HepG2 (cell line): Measurements from ENCODE around the gene NHP2.
A peak's percentile ranks its signal among the peaks of the same experiment; 100 is the strongest.

Experiments
- ATF3 ChIP-seq: sonication (generic); formaldehyde crosslinking; IDR thresholded peaks from 2 replicates; pipeline ENCODE4 v1.4.0; 2020; ENCODE audit warnings: missing genetic modification reagents
- CTCF ChIP-seq: sonication (generic); formaldehyde crosslinking; IDR thresholded peaks from 2 replicates; pipeline ENCODE4 v1.5.0; 2020; ENCODE audit warnings: mild to moderate bottlenecking, missing genetic modification reagents, moderate library complexity
- GLI4 ChIP-seq: sonication (generic); formaldehyde crosslinking; IDR thresholded peaks from 2 replicates; pipeline ENCODE4 v1.5.1; 2020; ENCODE audit warnings: missing genetic modification reagents, mild to moderate bottlenecking, moderate library complexity, borderline replicate concordance
- MTA3 ChIP-seq: sonication (generic); formaldehyde crosslinking; IDR thresholded peaks from 2 replicates; pipeline ENCODE4 v1.4.0; 2020; ENCODE audit warnings: missing genetic modification reagents

DNA sequence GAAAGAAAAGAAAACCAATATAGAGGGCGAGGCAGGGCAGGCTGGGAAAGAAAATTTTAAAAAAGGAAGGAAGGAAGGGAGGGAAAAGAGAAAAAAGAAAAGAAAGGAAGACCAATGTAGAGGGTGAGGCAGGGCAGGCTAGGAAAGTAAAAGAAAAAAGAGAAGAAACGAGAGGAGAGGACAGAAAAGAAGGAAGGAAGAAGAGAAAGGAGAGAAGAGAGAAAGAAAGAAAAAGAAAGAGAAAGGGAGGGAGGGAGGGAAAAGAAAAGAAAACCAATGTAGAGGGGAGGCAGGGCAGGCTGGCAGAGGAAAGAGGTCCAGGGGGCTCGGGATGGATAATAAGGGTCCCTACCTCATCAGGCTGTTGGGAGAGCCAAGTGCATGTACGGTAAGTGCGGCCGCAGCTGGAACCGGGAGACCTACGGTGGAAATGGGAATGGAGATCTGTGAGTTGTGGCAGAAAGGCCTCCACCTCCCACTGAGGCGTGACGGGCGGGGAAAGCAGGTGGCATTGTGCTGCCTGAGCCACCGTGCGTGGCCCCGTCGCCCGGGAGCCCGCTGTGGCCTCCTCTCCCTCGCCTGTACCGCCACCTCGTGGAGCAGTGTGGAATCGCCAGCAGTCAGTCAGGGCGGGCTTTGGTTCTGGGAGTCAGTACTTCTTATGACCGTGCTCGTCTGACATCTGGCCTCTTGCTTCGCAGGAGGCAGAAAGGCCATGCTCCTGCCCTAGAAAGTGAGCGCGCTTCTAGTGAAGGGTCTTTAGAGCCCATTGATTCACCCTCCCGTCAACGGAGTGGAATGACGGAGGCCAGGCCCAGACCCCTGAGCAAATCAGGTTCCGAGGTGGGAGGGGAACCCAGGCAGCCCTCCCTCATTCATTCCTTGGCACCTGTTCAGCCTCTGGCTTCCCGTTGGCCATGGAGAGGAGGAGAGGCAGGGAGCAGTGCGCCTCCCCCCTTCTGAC, 10.4 kb upstream of the NHP2 start:
- TF ChIP-seq MTA3 (CRISPR knock-in tag), result no peak
- TF ChIP-seq ATF3, result no peak
- TF ChIP-seq GLI4 (CRISPR knock-in tag), result no peak
- peak; percentile 98 for TF ChIP-seq CTCF (CRISPR knock-in tag)
